ENCODE results near the gene ZNF521.

ZNF521 gene

GRCh38 chr18:25187521-25188192 is 164.3 kb downstream of the ZNF521 start:
- TF ChIP-seq POU2F2 (IDR thresholded peaks at IDR 0.05; ENCODE audit: low read depth, low read length) (no peak), POLR2AphosphoS5 (IDR thresholded peaks at IDR 0.05; ENCODE audit: low read depth, low read length) (no peak), POLR2A (IDR thresholded peaks at IDR 0.05; ENCODE audit: low read depth, low read length) (no peak), PAX5 (IDR thresholded peaks at IDR 0.05; ENCODE audit: insufficient read depth, low read length, severe bottlenecking) (no peak), SPI1 (IDR thresholded peaks at IDR 0.05; ENCODE audit: low read depth, low read length) (no peak), TAF1 (IDR thresholded peaks at IDR 0.05; ENCODE audit: low read depth, low read length) (no peak)
- FAIRE-seq (no peak), DNase-seq (ENCODE audit: insufficient read length, low spot score) (no peak)

DNA sequence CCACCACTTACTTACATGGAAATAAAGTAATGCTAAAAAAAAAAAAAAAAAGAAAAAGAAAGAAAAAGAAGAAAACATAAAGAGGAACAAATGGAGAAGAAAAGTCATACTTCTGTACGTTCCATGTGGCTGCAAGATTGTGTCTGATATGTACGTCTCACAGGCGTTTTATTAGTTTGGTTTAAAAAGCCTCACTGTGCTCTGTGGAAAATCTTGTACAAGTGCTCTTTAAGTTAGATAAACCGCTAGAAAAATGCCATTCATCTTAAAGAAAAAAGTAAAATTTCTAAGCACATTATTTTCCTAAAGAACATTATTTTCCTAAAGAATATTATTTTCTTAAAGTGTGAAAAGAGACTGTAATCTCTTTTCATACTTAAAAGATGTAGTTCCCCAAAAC is 165.1 kb downstream of the ZNF521 start:
- DNase-seq (ENCODE audit: insufficient read length, low spot score) (no peak), FAIRE-seq (no peak)
- no peak for TF ChIP-seq POLR2AphosphoS5 (IDR thresholded peaks at IDR 0.05; ENCODE audit: low read depth, low read length)
- TF ChIP-seq PAX5 (IDR thresholded peaks at IDR 0.05; ENCODE audit: insufficient read depth, low read length, severe bottlenecking): no peak
- TF ChIP-seq POLR2A (IDR thresholded peaks at IDR 0.05; ENCODE audit: low read depth, low read length): no peak
- TF ChIP-seq POU2F2 (IDR thresholded peaks at IDR 0.05; ENCODE audit: low read depth, low read length): no peak
- TF ChIP-seq TAF1 (IDR thresholded peaks at IDR 0.05; ENCODE audit: low read depth, low read length): no peak
- no peak for TF ChIP-seq SPI1 (IDR thresholded peaks at IDR 0.05; ENCODE audit: low read depth, low read length)

GRCh38 chr18:25181993-25182392 is 170.0 kb downstream of the ZNF521 start:
- TF ChIP-seq TAF1 (IDR thresholded peaks at IDR 0.05; ENCODE audit: low read depth, low read length): no peak
- no peak for TF ChIP-seq PAX5 (IDR thresholded peaks at IDR 0.05; ENCODE audit: insufficient read depth, low read length, severe bottlenecking)
- TF ChIP-seq POU2F2 (IDR thresholded peaks at IDR 0.05; ENCODE audit: low read depth, low read length): no peak
- no peak for TF ChIP-seq SPI1 (IDR thresholded peaks at IDR 0.05; ENCODE audit: low read depth, low read length)
- TF ChIP-seq POLR2A (IDR thresholded peaks at IDR 0.05; ENCODE audit: low read depth, low read length): no peak
- TF ChIP-seq POLR2AphosphoS5 (IDR thresholded peaks at IDR 0.05; ENCODE audit: low read depth, low read length): no peak
- FAIRE-seq: no peak
- DNase-seq (ENCODE audit: insufficient read length, low spot score): no peak

DNA sequence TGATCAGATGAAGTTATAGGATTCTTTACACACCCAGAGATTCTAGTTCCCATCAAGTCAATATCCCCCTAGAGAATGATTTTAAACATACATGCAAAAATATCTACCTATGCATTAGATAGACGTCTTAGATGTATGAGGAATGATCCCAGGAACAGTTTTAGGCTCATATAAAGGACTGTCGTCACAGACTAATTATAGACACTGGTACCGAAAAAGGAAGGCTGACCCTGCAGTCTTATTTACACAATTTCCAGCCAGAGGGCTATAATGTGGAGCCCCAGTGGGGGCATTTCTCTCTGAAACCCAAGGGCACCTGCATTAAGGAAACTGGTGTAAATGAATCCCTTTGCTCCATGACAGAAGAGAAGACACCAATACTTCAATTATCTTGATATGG is 170.4 kb downstream of the ZNF521 start:
- no peak for FAIRE-seq
- no peak for TF ChIP-seq POLR2AphosphoS5 (IDR thresholded peaks at IDR 0.05; ENCODE audit: low read depth, low read length)
- TF ChIP-seq POLR2A (IDR thresholded peaks at IDR 0.05; ENCODE audit: low read depth, low read length): no peak
- no peak for TF ChIP-seq SPI1 (IDR thresholded peaks at IDR 0.05; ENCODE audit: low read depth, low read length)
- no peak for TF ChIP-seq TAF1 (IDR thresholded peaks at IDR 0.05; ENCODE audit: low read depth, low read length)
- TF ChIP-seq PAX5 (IDR thresholded peaks at IDR 0.05; ENCODE audit: insufficient read depth, low read length, severe bottlenecking): no peak
- no peak for TF ChIP-seq POU2F2 (IDR thresholded peaks at IDR 0.05; ENCODE audit: low read depth, low read length)
- no peak for DNase-seq (ENCODE audit: insufficient read length, low spot score)

GRCh38 chr18:25180973-25181548 is 170.9 kb downstream of the ZNF521 start:
- TF ChIP-seq POLR2A (IDR thresholded peaks at IDR 0.05; ENCODE audit: low read depth, low read length): no peak
- TF ChIP-seq TAF1 (IDR thresholded peaks at IDR 0.05; ENCODE audit: low read depth, low read length): no peak
- no peak for TF ChIP-seq POU2F2 (IDR thresholded peaks at IDR 0.05; ENCODE audit: low read depth, low read length)
- TF ChIP-seq PAX5 (IDR thresholded peaks at IDR 0.05; ENCODE audit: insufficient read depth, low read length, severe bottlenecking): no peak
- TF ChIP-seq SPI1 (IDR thresholded peaks at IDR 0.05; ENCODE audit: low read depth, low read length): no peak
- TF ChIP-seq POLR2AphosphoS5 (IDR thresholded peaks at IDR 0.05; ENCODE audit: low read depth, low read length): no peak
- DNase-seq (ENCODE audit: insufficient read length, low spot score) (no peak), FAIRE-seq (no peak)

- no peak for FAIRE-seq
- no peak for DNase-seq (ENCODE audit: insufficient read length, low spot score)
- no peak for TF ChIP-seq POLR2AphosphoS5 (IDR thresholded peaks at IDR 0.05; ENCODE audit: low read depth, low read length)
- TF ChIP-seq TAF1 (IDR thresholded peaks at IDR 0.05; ENCODE audit: low read depth, low read length): no peak
- no peak for TF ChIP-seq PAX5 (IDR thresholded peaks at IDR 0.05; ENCODE audit: insufficient read depth, low read length, severe bottlenecking)
Measured at GRCh38 chr18:25177631-25178030, 174.3 kb downstream of the ZNF521 start.

GRCh38 chr18:25176518-25177042 is 175.4 kb downstream of the ZNF521 start:
- TF ChIP-seq POLR2AphosphoS5 (IDR thresholded peaks at IDR 0.05; ENCODE audit: low read depth, low read length) (no peak), POU2F2 (IDR thresholded peaks at IDR 0.05; ENCODE audit: low read depth, low read length) (no peak), POLR2A (IDR thresholded peaks at IDR 0.05; ENCODE audit: low read depth, low read length) (no peak), SPI1 (IDR thresholded peaks at IDR 0.05; ENCODE audit: low read depth, low read length) (no peak), PAX5 (IDR thresholded peaks at IDR 0.05; ENCODE audit: insufficient read depth, low read length, severe bottlenecking) (no peak), TAF1 (IDR thresholded peaks at IDR 0.05; ENCODE audit: low read depth, low read length) (no peak)
- DNase-seq (ENCODE audit: insufficient read length, low spot score) (no peak), FAIRE-seq (no peak)

DNA sequence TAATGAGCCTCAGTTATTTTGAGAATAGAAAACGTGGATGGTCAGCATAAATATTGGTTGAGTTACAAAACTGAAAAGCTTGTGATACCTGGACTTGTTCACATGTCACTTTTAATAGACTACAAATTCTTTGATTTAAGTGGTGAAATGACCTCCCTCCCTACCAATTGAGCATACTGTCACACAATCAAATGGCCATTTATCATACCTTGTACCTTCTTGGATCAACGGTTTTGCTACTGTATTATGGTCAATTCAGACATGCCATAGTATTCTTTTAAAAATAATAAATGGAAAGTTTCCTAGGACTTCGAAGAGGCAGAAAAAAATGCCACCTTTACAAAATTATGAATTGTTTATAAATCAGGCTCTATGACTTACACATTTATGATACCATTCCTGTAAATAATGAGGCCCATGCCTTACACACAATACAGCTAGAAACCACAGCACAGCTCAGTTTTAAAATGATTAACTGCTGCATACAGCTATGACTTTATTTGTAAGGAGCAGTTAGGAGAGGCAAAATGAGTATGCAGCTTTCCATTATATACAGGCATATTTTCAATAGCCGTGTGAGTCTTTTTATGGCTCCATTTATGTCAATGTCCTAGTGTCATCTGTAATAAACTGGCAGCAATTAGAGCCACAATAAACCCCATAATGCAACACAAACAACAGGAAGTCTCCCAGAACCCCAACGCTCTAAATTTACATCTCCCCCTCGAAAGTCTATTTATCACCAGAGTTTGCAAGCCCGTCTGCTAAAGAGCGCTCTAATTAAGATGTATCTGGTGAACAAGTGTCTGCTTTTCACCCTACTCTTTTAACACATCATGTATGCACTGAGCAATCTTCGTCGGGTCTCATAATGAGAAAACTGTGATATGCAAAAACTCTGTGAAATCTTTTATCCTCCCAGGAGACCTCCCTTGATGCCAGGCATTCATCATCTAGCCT is 176.1 kb downstream of the ZNF521 start:
- TF ChIP-seq POLR2AphosphoS5 (IDR thresholded peaks at IDR 0.05; ENCODE audit: low read depth, low read length) (no peak), SPI1 (IDR thresholded peaks at IDR 0.05; ENCODE audit: low read depth, low read length) (no peak), PAX5 (IDR thresholded peaks at IDR 0.05; ENCODE audit: insufficient read depth, low read length, severe bottlenecking) (no peak), POU2F2 (IDR thresholded peaks at IDR 0.05; ENCODE audit: low read depth, low read length) (no peak), TAF1 (IDR thresholded peaks at IDR 0.05; ENCODE audit: low read depth, low read length) (no peak), POLR2A (IDR thresholded peaks at IDR 0.05; ENCODE audit: low read depth, low read length) (no peak)
- FAIRE-seq (no peak), DNase-seq (ENCODE audit: insufficient read length, low spot score) (no peak)

GRCh38 chr18:25174324-25174723 is 177.6 kb downstream of the ZNF521 start:
- FAIRE-seq (no peak), DNase-seq (ENCODE audit: insufficient read length, low spot score) (no peak)
- TF ChIP-seq POU2F2 (IDR thresholded peaks at IDR 0.05; ENCODE audit: low read depth, low read length) (no peak), PAX5 (IDR thresholded peaks at IDR 0.05; ENCODE audit: insufficient read depth, low read length, severe bottlenecking) (no peak)

Measured in GM12891 (cell line).